Mesendoderm (in vitro differentiated cells): ENCODE results near the gene LASP1.
A peak's percentile ranks its signal among the peaks of the same experiment; 100 is the strongest.

ENCODE experiments used
- DNase-seq: peaks from one replicate; pipeline ENCODE4 v3.0.0; 2013
- H2AK5ac ChIP-seq: 2 replicates; pipeline ENCODE4 v1.6.1; 2013; ENCODE audit warnings: low read length, inconsistent platforms
- H2BK120ac ChIP-seq: 2 replicates; pipeline ENCODE4 v1.6.1; 2013; ENCODE audit warnings: low read depth, mild to moderate bottlenecking, low read length, moderate library complexity, mixed read lengths
- H2BK15ac ChIP-seq: replicated peaks from 2 replicates; pipeline ENCODE4 v1.6.1; 2013; ENCODE audit warnings: low read depth, mild to moderate bottlenecking, moderate library complexity
- H2BK5ac ChIP-seq: 2 replicates; pipeline ENCODE4 v1.6.1; 2013; ENCODE audit warnings: low read length, inconsistent platforms
- H3K18ac ChIP-seq: 2 replicates; pipeline ENCODE4 v1.6.1; 2013; ENCODE audit warnings: mild to moderate bottlenecking, low read length, mixed read lengths
- H3K23ac ChIP-seq: one replicate; pipeline ENCODE4 v1.6.1; 2013; ENCODE audit warnings: low read length
- H3K27ac ChIP-seq: 2 replicates; pipeline ENCODE4 v1.5.1; 2013; ENCODE audit warnings: low read depth, mild to moderate bottlenecking, inconsistent platforms, low read length, moderate library complexity
- H3K27me3 ChIP-seq: 2 replicates; pipeline ENCODE4 v1.6.1; 2013; ENCODE audit warnings: low read length, control low read depth, mild to moderate bottlenecking, inconsistent platforms; ENCODE audit not compliant: insufficient read depth, poor library complexity
- H3K36me3 ChIP-seq: 2 replicates; pipeline ENCODE4 v1.6.1; 2013; ENCODE audit warnings: low read length, inconsistent platforms; ENCODE audit not compliant: control insufficient read depth, insufficient read depth
- H3K4ac ChIP-seq: one replicate; pipeline ENCODE4 v1.6.1; 2013; ENCODE audit warnings: low read depth, mild to moderate bottlenecking, low read length, moderate library complexity
- H3K4me1 ChIP-seq: 2 replicates; pipeline ENCODE4 v1.6.1; 2013; ENCODE audit warnings: low read depth, low read length, inconsistent platforms; ENCODE audit not compliant: control insufficient read depth
- H3K4me2 ChIP-seq: 2 replicates; pipeline ENCODE4 v1.6.1; 2013; ENCODE audit warnings: low read length
- H3K4me3 ChIP-seq: 2 replicates; pipeline ENCODE4 v1.5.1; 2013; ENCODE audit warnings: mild to moderate bottlenecking, low read length
- H3K56ac ChIP-seq: one replicate; pipeline ENCODE4 v1.6.1; 2013; ENCODE audit warnings: low read length
- H3K79me1 ChIP-seq: 2 replicates; pipeline ENCODE4 v1.6.1; 2013; ENCODE audit warnings: low read length, inconsistent platforms
- H3K79me2 ChIP-seq: 2 replicates; pipeline ENCODE4 v1.6.1; 2013; ENCODE audit warnings: mild to moderate bottlenecking, low read length; ENCODE audit not compliant: control insufficient read depth, insufficient read depth
- H3K9ac ChIP-seq: 2 replicates; pipeline ENCODE4 v1.6.1; 2013; ENCODE audit warnings: low read length, inconsistent platforms
- H4K5ac ChIP-seq: one replicate; pipeline ENCODE4 v1.6.1; 2013; ENCODE audit warnings: low read length
- H4K8ac ChIP-seq: one replicate; pipeline ENCODE4 v1.6.1; 2013; ENCODE audit warnings: low read depth, mild to moderate bottlenecking, control low read depth, low read length, moderate library complexity
- WGBS: extraction: QIAGEN DNeasy Blood & Tissue Kit; methylation state at CpG from one replicate; pipeline ENCODE4 v1.1.7; 2013; ENCODE audit warnings: low lambda C conversion rate, missing lambda C conversion rate; ENCODE audit not compliant: insufficient coverage; ENCODE audit errors: extremely low coverage; 5-methylcytosine and 5-hydroxymethylcytosine counted together

LASP1 gene

DNA sequence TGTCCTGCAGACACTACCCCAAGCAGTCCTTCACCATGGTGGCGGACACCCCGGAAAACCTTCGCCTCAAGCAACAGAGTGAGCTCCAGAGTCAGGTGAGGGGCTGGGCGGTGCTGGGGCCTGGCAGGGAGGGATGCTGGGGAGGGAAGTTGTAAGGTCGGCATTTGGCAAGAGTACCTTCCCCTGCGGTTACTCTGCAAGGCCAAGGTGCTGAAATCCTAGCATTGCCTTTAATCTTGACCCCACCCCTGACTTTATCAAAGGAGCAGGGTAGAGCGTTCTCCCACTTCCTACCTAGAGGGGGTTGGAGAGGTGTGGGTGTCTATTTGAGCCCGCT is 20.5 kb downstream of the LASP1 start:
- no peak overlapping the region for H2BK120ac ChIP-seq
- DNase-seq = no peak
- no CpG with 5 or more reads among the region's 8 CpGs for WGBS
- no peak overlapping the region for H3K4ac ChIP-seq
- H3K4me3 ChIP-seq = no peak overlapping the region
- H4K8ac ChIP-seq = no peak overlapping the region
- no peak overlapping the region for H3K27ac ChIP-seq
- H3K4me2 ChIP-seq = no peak overlapping the region
- no peak overlapping the region for H2BK15ac ChIP-seq
- peaks cover 24% of the 10 kb centered on the region for H3K79me2 ChIP-seq
- H2AK5ac ChIP-seq = no peak overlapping the region
- H2BK5ac ChIP-seq = no peak overlapping the region
- H3K36me3 ChIP-seq = peaks cover 6% of the 10 kb centered on the region
- no peak overlapping the region for H3K23ac ChIP-seq
- no peak overlapping the region for H3K9ac ChIP-seq
- H4K5ac ChIP-seq = no peak overlapping the region
- H3K56ac ChIP-seq = no peak overlapping the region
- H3K79me1 ChIP-seq = peaks cover 20% of the 10 kb centered on the region
- H3K4me1 ChIP-seq = peaks cover 6% of the 10 kb centered on the region
- H3K27me3 ChIP-seq = no peaks in the 10 kb centered on the region
- H3K18ac ChIP-seq = no peak overlapping the region

DNA sequence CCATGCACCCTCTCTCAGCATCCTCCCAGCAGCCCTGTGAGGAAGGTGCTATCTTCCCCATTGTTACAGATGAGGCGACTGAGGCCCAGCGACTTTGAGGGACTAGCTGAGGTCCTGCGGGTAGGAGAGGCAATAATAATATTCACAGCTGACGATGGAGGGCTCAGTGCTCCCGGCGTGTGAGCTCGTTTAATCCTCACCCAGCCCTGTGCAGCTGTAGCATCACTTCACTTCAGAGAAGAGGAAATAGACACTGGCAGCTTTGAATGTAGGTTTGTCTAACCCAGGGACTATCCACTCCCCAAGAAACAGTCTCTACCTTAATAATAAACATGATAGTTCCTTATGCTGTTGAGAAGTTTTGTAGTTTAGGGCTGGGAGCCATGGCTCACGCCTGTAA is 21.6 kb downstream of the LASP1 start:
- Histone ChIP-seq H3K9ac (no peak overlapping the region), H3K4me3 (no peak overlapping the region), H3K27ac (no peak overlapping the region), H3K4me2 (no peak overlapping the region), H4K8ac (no peak overlapping the region), H3K27me3 (no peaks in the 10 kb centered on the region), H3K56ac (no peak overlapping the region), H3K4ac (no peak overlapping the region), H3K36me3 (peaks cover 6% of the 10 kb centered on the region), H3K79me2 (peaks cover 13% of the 10 kb centered on the region), H3K18ac (no peak overlapping the region), H2AK5ac (no peak overlapping the region), H2BK15ac (no peak overlapping the region), H2BK5ac (no peak overlapping the region), H3K4me1 (no peaks in the 10 kb centered on the region), H2BK120ac (no peak overlapping the region), H4K5ac (no peak overlapping the region), H3K79me1 (peaks cover 13% of the 10 kb centered on the region), H3K23ac (no peak overlapping the region)
- WGBS = no CpG with 5 or more reads among the region's 8 CpGs
- no peak for DNase-seq

DNA sequence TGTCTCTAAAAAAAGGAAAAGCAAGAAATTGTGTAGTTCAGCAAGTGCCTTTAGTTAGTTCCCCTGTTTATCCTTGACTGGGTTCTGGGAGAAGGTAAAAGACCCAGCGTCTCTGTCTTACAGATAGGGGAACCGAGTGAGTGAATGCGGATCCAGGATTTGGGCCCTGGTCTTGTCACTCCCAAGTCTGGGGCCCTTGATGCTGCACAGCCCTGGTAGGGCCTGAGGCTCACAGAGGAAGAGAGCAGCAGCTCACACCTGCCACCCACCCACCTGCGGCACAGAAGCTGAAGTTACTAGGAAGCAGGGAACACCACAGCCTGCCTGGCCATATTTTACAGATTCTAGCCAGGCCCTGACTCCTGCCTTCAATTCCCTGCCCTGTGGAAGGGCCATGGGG is 22.2 kb downstream of the LASP1 start:
- no peak overlapping the region for H3K27ac ChIP-seq
- no peak overlapping the region for H3K4me3 ChIP-seq
- no peak overlapping the region for H4K8ac ChIP-seq
- H3K56ac ChIP-seq = no peak overlapping the region
- no CpG with 5 or more reads among the region's 4 CpGs for WGBS
- H3K9ac ChIP-seq = no peak overlapping the region
- peaks cover 12% of the 10 kb centered on the region for H3K79me1 ChIP-seq
- no peak overlapping the region for H3K23ac ChIP-seq
- no peaks in the 10 kb centered on the region for H3K4me1 ChIP-seq
- H3K36me3 ChIP-seq = peaks cover 6% of the 10 kb centered on the region
- H4K5ac ChIP-seq = no peak overlapping the region
- H3K79me2 ChIP-seq = peaks cover 9% of the 10 kb centered on the region
- no peak overlapping the region for H3K4me2 ChIP-seq
- H3K27me3 ChIP-seq = no peaks in the 10 kb centered on the region
- DNase-seq = no peak
- no peak overlapping the region for H3K4ac ChIP-seq
- H3K18ac ChIP-seq = no peak overlapping the region
- H2BK5ac ChIP-seq = no peak overlapping the region
- no peak overlapping the region for H2BK15ac ChIP-seq
- H2BK120ac ChIP-seq = no peak overlapping the region
- H2AK5ac ChIP-seq = no peak overlapping the region

DNA sequence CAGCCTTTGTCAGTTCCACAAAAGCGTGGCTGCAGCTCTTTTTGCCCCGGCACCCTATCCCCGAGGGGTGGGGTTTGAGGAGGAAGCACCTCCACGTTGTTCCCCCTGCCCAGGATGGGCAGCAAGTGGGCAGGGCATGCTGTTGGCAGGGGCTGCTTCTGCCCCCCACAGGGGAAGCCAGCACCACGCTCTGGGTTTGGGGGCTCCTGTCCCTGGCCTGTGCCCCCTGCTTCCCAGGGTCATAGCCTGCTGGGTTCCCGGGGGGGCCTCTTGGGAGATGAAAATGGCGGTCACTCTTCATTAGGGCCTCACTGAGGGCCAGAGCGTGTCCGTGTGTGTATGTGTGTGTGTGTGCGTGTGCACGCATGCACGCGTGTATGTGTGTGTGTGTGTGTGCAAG is 22.8 kb downstream of the LASP1 start:
- Histone ChIP-seq H3K4me2 (no peak overlapping the region), H3K56ac (no peak overlapping the region), H3K36me3 (peaks cover 6% of the 10 kb centered on the region), H3K27me3 (no peaks in the 10 kb centered on the region), H3K4me3 (no peak overlapping the region), H2BK5ac (no peak overlapping the region), H2BK120ac (no peak overlapping the region), H3K79me1 (peaks cover 12% of the 10 kb centered on the region), H3K4me1 (no peaks in the 10 kb centered on the region), H3K18ac (no peak overlapping the region), H3K4ac (no peak overlapping the region), H3K79me2 (peaks cover 4% of the 10 kb centered on the region), H3K9ac (no peak overlapping the region), H2BK15ac (no peak overlapping the region), H4K5ac (no peak overlapping the region), H3K27ac (no peak overlapping the region), H4K8ac (no peak overlapping the region), H2AK5ac (no peak overlapping the region), H3K23ac (no peak overlapping the region)
- DNase-seq = no peak
- WGBS = no CpG with 5 or more reads among the region's 13 CpGs

DNA sequence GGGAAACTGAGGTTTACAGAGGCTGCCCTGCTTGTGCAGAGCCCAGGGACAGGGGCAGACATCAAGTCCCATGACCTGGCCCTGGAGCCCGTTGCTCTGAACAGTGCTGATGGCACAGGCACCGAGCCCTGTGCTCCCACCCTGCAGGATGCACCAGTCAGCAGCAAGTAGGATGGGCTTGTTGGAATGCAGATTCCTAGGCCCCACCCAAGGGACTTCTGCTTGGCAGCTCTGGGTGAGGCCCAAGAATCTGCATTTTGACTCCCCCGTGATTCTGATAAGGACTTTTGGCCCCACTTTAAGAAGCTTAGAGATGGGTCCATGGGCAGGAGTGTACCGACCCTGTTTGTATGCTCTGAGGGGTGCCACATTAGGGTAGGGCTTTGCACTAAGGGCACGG is 23.3 kb downstream of the LASP1 start:
- Histone ChIP-seq H3K18ac (no peak overlapping the region), H3K27ac (no peak overlapping the region), H2BK5ac (no peak overlapping the region), H3K56ac (no peak overlapping the region), H2BK15ac (no peak overlapping the region), H3K4me3 (no peak overlapping the region), H2AK5ac (no peak overlapping the region), H3K9ac (no peak overlapping the region), H3K27me3 (no peaks in the 10 kb centered on the region), H3K23ac (no peak overlapping the region), H4K5ac (no peak overlapping the region), H3K4ac (no peak overlapping the region), H3K4me2 (no peak overlapping the region), H2BK120ac (no peak overlapping the region), H4K8ac (no peak overlapping the region), H3K79me1 (peaks cover 15% of the 10 kb centered on the region), H3K79me2 (no peaks in the 10 kb centered on the region), H3K36me3 (peaks cover 6% of the 10 kb centered on the region), H3K4me1 (no peaks in the 10 kb centered on the region)
- WGBS = no CpG with 5 or more reads among the region's 5 CpGs
- DNase-seq = peak; percentile 24

DNA sequence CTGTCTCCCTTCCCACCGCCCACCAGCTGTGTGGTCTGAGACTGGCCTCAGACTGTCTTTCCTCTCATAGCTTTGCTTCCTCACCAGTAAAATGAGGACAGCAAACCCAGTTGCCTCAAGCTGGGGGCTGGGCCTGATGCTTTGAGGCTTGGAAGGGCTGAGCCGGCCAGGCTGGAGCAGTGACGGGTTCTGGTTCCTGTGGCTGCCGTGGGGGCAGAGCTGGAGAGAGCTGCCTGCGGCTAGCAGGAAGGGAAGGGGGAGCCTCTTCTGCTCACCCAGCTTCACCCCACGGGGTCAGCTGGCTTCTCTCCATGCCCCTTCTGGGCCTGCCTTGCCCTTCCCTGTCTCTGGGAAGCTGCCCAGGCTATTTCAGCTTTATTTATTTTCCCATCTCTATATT is 23.7 kb downstream of the LASP1 start:
- Histone ChIP-seq H2BK15ac (no peak overlapping the region), H2BK120ac (no peak overlapping the region), H3K4me1 (no peaks in the 10 kb centered on the region), H3K4me2 (no peak overlapping the region), H2BK5ac (no peak overlapping the region), H3K36me3 (peaks cover 6% of the 10 kb centered on the region), H3K4ac (no peak overlapping the region), H4K8ac (no peak overlapping the region), H3K4me3 (no peak overlapping the region), H3K79me2 (no peaks in the 10 kb centered on the region), H3K79me1 (peaks cover 17% of the 10 kb centered on the region), H3K27me3 (no peaks in the 10 kb centered on the region), H3K56ac (peak overlapping the region; percentile 43), H2AK5ac (no peak overlapping the region), H3K23ac (no peak overlapping the region), H3K18ac (no peak overlapping the region), H3K9ac (no peak overlapping the region), H4K5ac (no peak overlapping the region), H3K27ac (no peak overlapping the region)
- peak; percentile 49 for DNase-seq
- WGBS = no CpG with 5 or more reads among the region's 6 CpGs
